A549 (cell line): ENCODE data around the gene SAAL1. TPM values are rescaled to one million over a fixed set of nuclear protein-coding genes. Genes with fewer than 3 reads are reported as not detected.

ENCODE experiments used
- ATAC-seq, 2 experiments: fragments of 200-7000 bp in 1 of 2; fragments of >200 bp in 1 of 2; cut with Nextera tagmentation in 1 of 2; cut with Tn5 transposase in 1 of 2; 3 replicates each; pipeline versions ENCODE4 v1.8.0 to v1.9.1; 2018 to 2020; ENCODE audit warnings: mild to moderate bottlenecking in 1 of 2, moderate library complexity in 1 of 2
- CTCF ChIA-PET: fragments of 300-600 bp; sonication (Branson Sonifier 250); formaldehyde crosslinking; extraction: SDS; loops from one replicate; lab custom pipeline; 2021; ENCODE audit warnings: antibody characterized with exemption, inconsistent platforms; lab: Yijun Ruan, JAX
- POLR2A ChIA-PET: fragments of 350-600 bp; formaldehyde crosslinking; extraction: SDS; loops from one replicate; lab custom pipeline; 2021; ENCODE audit warnings: antibody characterized with exemption, inconsistent platforms; lab: Yijun Ruan, JAX
- DNase-seq, 2 experiments: peaks; one replicate each; pipeline versions ENCODE4 v3.0.0 to v3.0.0-alpha.2; 2011 to 2016; ENCODE audit warnings: low read depth in 1 of 2, low spot score in 1 of 2
- FAIRE-seq: peaks from 2 replicates; lab custom pipeline; 2011; peaks lifted over from hg19 to GRCh38; lab: Jason Lieb, UNC
- H3K27ac ChIP-seq, 2 experiments: fragments of >200 bp; sonication (Bioruptor Twin); formaldehyde crosslinking; 3 replicates each; pipeline ENCODE4 v1.5.1; 2016 to 2017
- H3K4me1 ChIP-seq: fragments of >200 bp; sonication (Bioruptor Twin); formaldehyde crosslinking; 3 replicates; pipeline ENCODE4 v1.6.1; 2016
- H3K4me2 ChIP-seq: fragments of >200 bp; sonication (Bioruptor Twin); formaldehyde crosslinking; 3 replicates; pipeline ENCODE4 v1.6.1; 2016
- H3K4me3 ChIP-seq: fragments of >200 bp; sonication (Bioruptor Twin); formaldehyde crosslinking; 3 replicates; pipeline ENCODE4 v1.5.1; 2016
- H3K9me3 ChIP-seq: fragments of >200 bp; sonication (Bioruptor Twin); formaldehyde crosslinking; 3 replicates; pipeline ENCODE4 v1.6.1; 2016
- CBX2 ChIP-seq: fragments of 200-600 bp; sonication (generic); IDR thresholded peaks from 2 replicates; pipeline ENCODE4 v1.6.1; 2016; ENCODE audit warnings: low read depth, mild to moderate bottlenecking, borderline replicate concordance
- EHMT2 ChIP-seq: fragments of 200-600 bp; sonication (generic); IDR thresholded peaks from 2 replicates; pipeline ENCODE4 v1.6.1; 2016; ENCODE audit warnings: antibody characterized with exemption, low read depth, mild to moderate bottlenecking, moderate library complexity
- HMGXB4 ChIP-seq: fragments of 250-450 bp; sonication (Bioruptor Pico); IDR thresholded peaks from 2 replicates; pipeline ENCODE4 v1.5.0; 2021; ENCODE audit warnings: mild to moderate bottlenecking, moderate library complexity, borderline replicate concordance
- HOXB13 ChIP-seq: fragments of 250-450 bp; sonication (Bioruptor Pico); IDR thresholded peaks from 2 replicates; pipeline ENCODE4 v1.5.0; 2020; ENCODE audit warnings: low read depth, mild to moderate bottlenecking, moderate library complexity
- NPAS2 ChIP-seq: fragments of 250-450 bp; sonication (Bioruptor Pico); IDR thresholded peaks from 2 replicates; pipeline ENCODE4 v1.8.0; 2022; ENCODE audit warnings: mild to moderate bottlenecking, moderate library complexity, borderline replicate concordance
- PBX3 ChIP-seq: IDR thresholded peaks from 2 replicates; pipeline ENCODE4 v1.6.1; 2012
- PHF8 ChIP-seq: fragments of 200-600 bp; sonication (generic); IDR thresholded peaks from 2 replicates; pipeline ENCODE4 v1.6.1; 2016; ENCODE audit warnings: low read depth, mild to moderate bottlenecking, antibody characterized with exemption, moderate library complexity, borderline replicate concordance
- RARB ChIP-seq: fragments of 250-450 bp; sonication (Bioruptor Pico); IDR thresholded peaks from 2 replicates; pipeline ENCODE4 v1.8.0; 2021; ENCODE audit warnings: mild to moderate bottlenecking, moderate library complexity
- RFX5 ChIP-seq: fragments of 450-650 bp; IDR thresholded peaks from 2 replicates; pipeline ENCODE4 v1.7.1; 2014; ENCODE audit warnings: antibody characterized with exemption, mild to moderate bottlenecking, moderate library complexity
- SREBF2 ChIP-seq: fragments of 450-650 bp; IDR thresholded peaks from 2 replicates; pipeline ENCODE4 v1.6.1; 2014; ENCODE audit warnings: mild to moderate bottlenecking, moderate library complexity
- ZC3H11A ChIP-seq: fragments of 450-650 bp; IDR thresholded peaks from 2 replicates; pipeline ENCODE4 v1.6.1; 2014; ENCODE audit warnings: antibody characterized with exemption, mild to moderate bottlenecking
- WGBS: methylation state at CpG from one replicate; pipeline ENCODE4 v1.1.6; 2017; ENCODE audit errors: missing lambda C conversion rate; 5-methylcytosine and 5-hydroxymethylcytosine counted together
- polyA plus RNA-seq, 4 experiments: library from polyadenylated mRNA; depleted of rRNA in 3 of 4; stranded (reverse); fragments of >200 nt; fragmentation: RNase III in 1 of 4; extraction: RNeasy Plus Mini Kit Qiagen cat#74134 plus additional on column Dnase treatment in 1 of 4; gene quantifications; 2 replicates in 3 of 4; 3 replicates in 1 of 4; pipeline ENCODE4 v1.2.3, GENCODE V29; 2011 to 2017
- small RNA-seq, 6 experiments: library from RNA; depleted of rRNA; stranded (forward); fragments of <200 nt; gene quantifications; one replicate each; pipeline ENCODE3, GENCODE V24; 2012
- TF ChIP-seq, protein P1 (sequence below): fragments of 450-650 bp; IDR thresholded peaks from 2 replicates; pipeline ENCODE4 v1.6.1; 2014; ENCODE audit warnings: antibody characterized with exemption
- TF ChIP-seq, protein P2 (sequence below): fragments of >200 bp; sonication (Bioruptor Twin); formaldehyde crosslinking; IDR thresholded peaks from 3 replicates; pipeline ENCODE4 v1.5.1; 2016

SAAL1 gene
- polyA plus RNA-seq, 2 of the 4 experiments (the other 2 are of a cell fraction), result 46.5 to 56.3 TPM

DNA sequence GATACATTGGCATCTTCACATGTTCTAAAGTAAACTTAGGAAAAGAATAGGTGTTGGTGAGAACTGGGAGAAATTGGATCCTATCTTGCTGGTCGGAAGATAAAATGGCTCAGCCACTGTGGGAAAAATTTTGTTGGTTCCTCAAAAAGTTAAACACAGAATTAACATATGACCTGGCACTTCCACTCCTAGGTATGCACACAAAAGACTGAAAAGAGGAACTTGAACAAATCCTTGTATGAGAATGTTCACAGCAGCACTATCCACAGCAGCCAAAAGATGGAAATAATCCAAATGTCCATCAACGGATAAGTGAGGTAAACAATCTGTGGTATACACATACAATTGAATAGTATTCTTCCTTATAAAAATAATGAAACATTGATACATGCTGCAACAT is 55.0 kb downstream of the SAAL1 start (continued):
- TF ChIP-seq NPAS2 (CRISPR knock-in tag), result no peak
- TF ChIP-seq PBX3, result no peak
- TF ChIP-seq, protein P1, sequence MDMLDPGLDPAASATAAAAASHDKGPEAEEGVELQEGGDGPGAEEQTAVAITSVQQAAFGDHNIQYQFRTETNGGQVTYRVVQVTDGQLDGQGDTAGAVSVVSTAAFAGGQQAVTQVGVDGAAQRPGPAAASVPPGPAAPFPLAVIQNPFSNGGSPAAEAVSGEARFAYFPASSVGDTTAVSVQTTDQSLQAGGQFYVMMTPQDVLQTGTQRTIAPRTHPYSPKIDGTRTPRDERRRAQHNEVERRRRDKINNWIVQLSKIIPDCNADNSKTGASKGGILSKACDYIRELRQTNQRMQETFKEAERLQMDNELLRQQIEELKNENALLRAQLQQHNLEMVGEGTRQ, result no peak
- no peak for TF ChIP-seq EHMT2

- no peaks in the 10 kb centered on the region for H3K4me1 ChIP-seq
- WGBS, result 15% methylated on average over 12 of the region's 36 CpGs
- TF ChIP-seq PHF8 (no peak), RARB (CRISPR knock-in tag) (no peak), HOXB13 (CRISPR knock-in tag) (no peak)
- POLR2A ChIA-PET, result no interaction called here
- peak within 1 kb of the TSS; percentile 24; the same call in 2 of the 3 replicates for H3K4me3 ChIP-seq
- no peak for DNase-seq
- H3K27ac ChIP-seq, result no peak within 1 kb of the TSS
- CTCF ChIA-PET, result interaction anchor here (1.3 kb wide), 1 partner anchor 23 kb away, joined by 3 read pairs; no protein-coding TSS in a partner anchor
- peak within 1 kb of the TSS; percentile 39 for H3K4me2 ChIP-seq
- peak; percentile 60 to 78 for ATAC-seq
- H3K9me3 ChIP-seq, result peaks cover 18% of the 10 kb centered on the region; the same call in 2 of the 3 replicates
- FAIRE-seq, result no peak
Observed at GRCh38 chr11:18046116-18046777, 59.6 kb downstream of the SAAL1 start, which contains the start of gene TPH1. Gene TPH1, minus strand, starts transcription at chr11:18046269. Its CDS starts 5,507 bp downstream, at chr11:18040762.

DNA sequence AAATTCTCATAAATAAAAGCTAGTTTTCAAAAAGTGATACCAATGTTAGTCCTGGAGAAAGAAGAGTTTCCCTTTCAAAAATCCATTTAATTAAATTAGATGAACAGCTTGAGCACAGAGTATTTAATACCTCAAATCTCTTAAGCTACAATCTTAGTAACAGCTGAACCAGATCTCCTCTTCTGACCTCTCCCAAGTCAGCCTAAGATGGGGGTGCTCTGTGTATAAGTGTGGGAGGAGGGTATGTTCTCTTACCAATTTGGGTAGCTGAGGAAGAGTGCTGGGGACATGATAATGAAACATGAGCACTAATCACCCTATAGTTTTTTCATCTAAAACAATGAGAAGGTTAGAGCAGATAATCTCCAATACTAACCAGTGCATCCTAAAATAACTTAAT is 69.4 kb downstream of the SAAL1 start:
- ATAC-seq (no peak), DNase-seq (no peak), FAIRE-seq (no peak)
- TF ChIP-seq SREBF2 (no peak), ZC3H11A (no peak), HMGXB4 (CRISPR knock-in tag) (no peak), CBX2 (no peak), RFX5 (no peak)
- TF ChIP-seq, protein P2, sequence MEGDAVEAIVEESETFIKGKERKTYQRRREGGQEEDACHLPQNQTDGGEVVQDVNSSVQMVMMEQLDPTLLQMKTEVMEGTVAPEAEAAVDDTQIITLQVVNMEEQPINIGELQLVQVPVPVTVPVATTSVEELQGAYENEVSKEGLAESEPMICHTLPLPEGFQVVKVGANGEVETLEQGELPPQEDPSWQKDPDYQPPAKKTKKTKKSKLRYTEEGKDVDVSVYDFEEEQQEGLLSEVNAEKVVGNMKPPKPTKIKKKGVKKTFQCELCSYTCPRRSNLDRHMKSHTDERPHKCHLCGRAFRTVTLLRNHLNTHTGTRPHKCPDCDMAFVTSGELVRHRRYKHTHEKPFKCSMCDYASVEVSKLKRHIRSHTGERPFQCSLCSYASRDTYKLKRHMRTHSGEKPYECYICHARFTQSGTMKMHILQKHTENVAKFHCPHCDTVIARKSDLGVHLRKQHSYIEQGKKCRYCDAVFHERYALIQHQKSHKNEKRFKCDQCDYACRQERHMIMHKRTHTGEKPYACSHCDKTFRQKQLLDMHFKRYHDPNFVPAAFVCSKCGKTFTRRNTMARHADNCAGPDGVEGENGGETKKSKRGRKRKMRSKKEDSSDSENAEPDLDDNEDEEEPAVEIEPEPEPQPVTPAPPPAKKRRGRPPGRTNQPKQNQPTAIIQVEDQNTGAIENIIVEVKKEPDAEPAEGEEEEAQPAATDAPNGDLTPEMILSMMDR, result no peak
- no peaks in the 10 kb centered on the region for H3K9me3 ChIP-seq
- no peak overlapping the region for H3K4me2 ChIP-seq
- ChIA-PET CTCF (no interaction called here), POLR2A (no interaction called here)
- no peak overlapping the region for H3K4me3 ChIP-seq
- no peak overlapping the region for H3K27ac ChIP-seq
- H3K4me1 ChIP-seq, result no peaks in the 10 kb centered on the region

Small RNA genes within 50 kb of the gene (small RNA-seq; reads per million reads assigned to genes)
- gene HIGD1AP5, result 0 reads per million in 6 experiments

Other genes starting within 250 kb of the SAAL1 start
- gene SERGEF, start 93.0 kb downstream of the SAAL1 start, polyA plus RNA-seq (2011; rRNA removed), result 24.1 and 25.6 TPM in 2 replicates
- gene SERGEF, start 93.0 kb downstream of the SAAL1 start, polyA plus RNA-seq (2017; fragmentation: RNase III; extraction: RNeasy Plus Mini Kit Qiagen cat#74134 plus additional on column Dnase treatment), result 17.2 to 20.7 TPM (median 20.1 TPM) in 3 replicates
- 0.22 and 0.34 TPM in 2 replicates for gene TPH1, start 59.8 kb downstream of the SAAL1 start, polyA plus RNA-seq (2011; rRNA removed)
- 0.08 to 0.09 TPM (median 0.09 TPM) in 3 replicates for gene TPH1, start 59.8 kb downstream of the SAAL1 start, polyA plus RNA-seq (2017; fragmentation: RNase III; extraction: RNeasy Plus Mini Kit Qiagen cat#74134 plus additional on column Dnase treatment)
- gene MRGPRX3, start 26.5 kb upstream of the SAAL1 start, polyA plus RNA-seq (2011; rRNA removed), result 0.08 TPM in 1 of 2 replicates, not detected in the other
- not detected in 3 replicates for gene MRGPRX3, start 26.5 kb upstream of the SAAL1 start, polyA plus RNA-seq (2017; fragmentation: RNase III; extraction: RNeasy Plus Mini Kit Qiagen cat#74134 plus additional on column Dnase treatment)
- not detected in 2 replicates for gene MRGPRX4, start 66.8 kb upstream of the SAAL1 start, polyA plus RNA-seq (2011; rRNA removed)
- gene MRGPRX4, start 66.8 kb upstream of the SAAL1 start, polyA plus RNA-seq (2017; fragmentation: RNase III; extraction: RNeasy Plus Mini Kit Qiagen cat#74134 plus additional on column Dnase treatment), result not detected in 3 replicates
- not detected in 2 replicates for gene SAA4, start 130.7 kb upstream of the SAAL1 start, polyA plus RNA-seq (2011; rRNA removed)
- gene SAA4, start 130.7 kb upstream of the SAAL1 start, polyA plus RNA-seq (2017; fragmentation: RNase III; extraction: RNeasy Plus Mini Kit Qiagen cat#74134 plus additional on column Dnase treatment), result not detected in 3 replicates
- 0.09 and 0.13 TPM in 2 replicates for gene SAA2, start 142.6 kb upstream of the SAAL1 start, polyA plus RNA-seq (2011; rRNA removed)
- not detected in 3 replicates for gene SAA2, start 142.6 kb upstream of the SAAL1 start, polyA plus RNA-seq (2017; fragmentation: RNase III; extraction: RNeasy Plus Mini Kit Qiagen cat#74134 plus additional on column Dnase treatment)
- 0.29 TPM in 1 of 2 replicates, not detected in the other for gene SAA1, start 160.2 kb upstream of the SAAL1 start, polyA plus RNA-seq (2011; rRNA removed)
- gene SAA1, start 160.2 kb upstream of the SAAL1 start, polyA plus RNA-seq (2017; fragmentation: RNase III; extraction: RNeasy Plus Mini Kit Qiagen cat#74134 plus additional on column Dnase treatment), result 0.37 to 0.64 TPM (median 0.44 TPM) in 3 replicates
- 29.1 and 30.2 TPM in 2 replicates for gene HPS5, start 216.1 kb upstream of the SAAL1 start, polyA plus RNA-seq (2011; rRNA removed)
- 18.0 to 18.4 TPM (median 18.4 TPM) in 3 replicates for gene HPS5, start 216.1 kb upstream of the SAAL1 start, polyA plus RNA-seq (2017; fragmentation: RNase III; extraction: RNeasy Plus Mini Kit Qiagen cat#74134 plus additional on column Dnase treatment)
- 52.0 and 56.0 TPM in 2 replicates for gene GTF2H1, start 216.5 kb upstream of the SAAL1 start, polyA plus RNA-seq (2011; rRNA removed)
- gene GTF2H1, start 216.5 kb upstream of the SAAL1 start, polyA plus RNA-seq (2017; fragmentation: RNase III; extraction: RNeasy Plus Mini Kit Qiagen cat#74134 plus additional on column Dnase treatment), result 36.3 to 39.4 TPM (median 38.8 TPM) in 3 replicates